Mammary epithelial cell (primary cell): ENCODE results near the gene TTYH2.

Experiments used
- EZH2 ChIP-seq: IDR thresholded peaks from 2 replicates; pipeline ENCODE4 v1.6.1; 2012; ENCODE audit warnings: low read length, inconsistent platforms, borderline replicate concordance
- TF ChIP-seq, protein P1 (sequence below), 2 donors: IDR thresholded peaks in 1 of 2; conservative IDR thresholded peaks in 1 of 2; 2 replicates each; pipeline ENCODE4 v1.5.1; 2011 to 2012; ENCODE audit warnings: inconsistent platforms in 2 of 2, low read length in 2 of 2, mild to moderate bottlenecking in 2 of 2, control low read depth in 1 of 2, low read depth in 1 of 2; ENCODE audit not compliant: insufficient read depth in 1 of 2; ENCODE audit errors: extremely low read depth in 1 of 2

DNA sequence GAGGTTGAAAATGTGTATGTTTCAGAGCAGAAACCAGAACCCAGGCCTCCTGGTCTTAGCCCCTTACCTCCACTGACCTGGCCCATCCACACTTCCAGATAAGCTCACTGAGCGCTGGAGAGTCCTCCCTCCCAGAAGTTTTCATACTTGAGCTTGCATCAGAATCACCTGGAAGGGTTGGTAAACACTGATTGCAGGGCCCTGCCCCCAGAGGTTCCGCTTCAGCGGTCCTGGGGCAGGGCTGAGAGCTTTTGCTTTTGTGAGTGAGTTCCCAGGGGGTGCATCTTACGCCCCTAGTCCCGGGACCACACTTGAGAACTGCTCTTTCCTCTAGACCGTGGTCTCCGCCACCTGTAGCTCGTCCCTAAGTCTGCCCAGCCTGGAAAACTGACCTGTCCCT is 20.6 kb downstream of the TTYH2 start:
- TF ChIP-seq EZH2: no peak
- TF ChIP-seq, protein P1, sequence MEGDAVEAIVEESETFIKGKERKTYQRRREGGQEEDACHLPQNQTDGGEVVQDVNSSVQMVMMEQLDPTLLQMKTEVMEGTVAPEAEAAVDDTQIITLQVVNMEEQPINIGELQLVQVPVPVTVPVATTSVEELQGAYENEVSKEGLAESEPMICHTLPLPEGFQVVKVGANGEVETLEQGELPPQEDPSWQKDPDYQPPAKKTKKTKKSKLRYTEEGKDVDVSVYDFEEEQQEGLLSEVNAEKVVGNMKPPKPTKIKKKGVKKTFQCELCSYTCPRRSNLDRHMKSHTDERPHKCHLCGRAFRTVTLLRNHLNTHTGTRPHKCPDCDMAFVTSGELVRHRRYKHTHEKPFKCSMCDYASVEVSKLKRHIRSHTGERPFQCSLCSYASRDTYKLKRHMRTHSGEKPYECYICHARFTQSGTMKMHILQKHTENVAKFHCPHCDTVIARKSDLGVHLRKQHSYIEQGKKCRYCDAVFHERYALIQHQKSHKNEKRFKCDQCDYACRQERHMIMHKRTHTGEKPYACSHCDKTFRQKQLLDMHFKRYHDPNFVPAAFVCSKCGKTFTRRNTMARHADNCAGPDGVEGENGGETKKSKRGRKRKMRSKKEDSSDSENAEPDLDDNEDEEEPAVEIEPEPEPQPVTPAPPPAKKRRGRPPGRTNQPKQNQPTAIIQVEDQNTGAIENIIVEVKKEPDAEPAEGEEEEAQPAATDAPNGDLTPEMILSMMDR (conservative IDR thresholded peaks at IDR 0.05 in 1 of 2, IDR thresholded peaks at IDR 0.05 in 1 of 2; ENCODE audit: extremely low read depth in 1 of 2, insufficient read depth in 1 of 2, low read depth in 1 of 2, low read length in 2 of 2): no peak
